HepG2 (cell line): ENCODE data around the gene MED13L. TPM values are rescaled to one million over a fixed set of nuclear protein-coding genes. Genes with fewer than 3 reads are reported as not detected.
A peak's percentile ranks its signal among the peaks of the same experiment; 100 is the strongest.

ENCODE experiments used
- ARNTL ChIP-seq: sonication (generic); formaldehyde crosslinking; IDR thresholded peaks from 2 replicates; pipeline ENCODE4 v1.4.0; 2020; ENCODE audit warnings: mild to moderate bottlenecking, missing genetic modification reagents
- BCL6 ChIP-seq: IDR thresholded peaks from 2 replicates; pipeline ENCODE4 v1.6.1; 2016; ENCODE audit warnings: missing genetic modification reagents, missing compliant biosample characterization
- CCAR2 ChIP-seq: fragments of 200-400 bp; formaldehyde crosslinking; optimal IDR thresholded peaks from 2 replicates; pipeline ENCODE3; 2018; ENCODE audit warnings: low read depth, mild to moderate bottlenecking, low read length, moderate library complexity
- CEBPG ChIP-seq: IDR thresholded peaks from 2 replicates; pipeline ENCODE4 v1.6.1; 2016
- HHEX ChIP-seq: IDR thresholded peaks from 2 replicates; pipeline ENCODE4 v1.6.1; 2016; ENCODE audit warnings: control low read depth
- HNRNPL ChIP-seq: fragments of 200-400 bp; formaldehyde crosslinking; IDR thresholded peaks from 2 replicates; pipeline ENCODE4 v1.6.1; 2017; ENCODE audit warnings: mild to moderate bottlenecking, low read depth, low read length
- KAT2B ChIP-seq: fragments of 150-350 bp; IDR thresholded peaks from 2 replicates; pipeline ENCODE4 v1.6.1; 2014; ENCODE audit warnings: low read depth, low read length, borderline replicate concordance
- KDM1A ChIP-seq: IDR thresholded peaks from 2 replicates; pipeline ENCODE4 v1.6.1; 2016; ENCODE audit warnings: missing compliant biosample characterization
- MIER2 ChIP-seq: IDR thresholded peaks from 2 replicates; pipeline ENCODE4 v1.6.1; 2016; ENCODE audit warnings: missing biosample characterization, missing genetic modification reagents
- MYC ChIP-seq: sonication (generic); formaldehyde crosslinking; IDR thresholded peaks from 2 replicates; pipeline ENCODE4 v1.9.0; 2021; ENCODE audit warnings: missing genetic modification reagents, borderline replicate concordance
- NFIB ChIP-seq: sonication (generic); formaldehyde crosslinking; IDR thresholded peaks from 2 replicates; pipeline ENCODE4 v1.9.0; 2021; ENCODE audit warnings: missing genetic modification reagents, mild to moderate bottlenecking, borderline replicate concordance
- POLR2G ChIP-seq: fragments of 200-400 bp; formaldehyde crosslinking; IDR thresholded peaks from 2 replicates; pipeline ENCODE4 v1.6.1; 2018; ENCODE audit warnings: mild to moderate bottlenecking, low read depth, low read length, moderate library complexity
- SAP130 ChIP-seq: IDR thresholded peaks from 2 replicates; pipeline ENCODE4 v1.6.1; 2016; ENCODE audit warnings: low read depth
- SOX5 ChIP-seq: IDR thresholded peaks from 2 replicates; pipeline ENCODE4 v1.6.1; 2016; ENCODE audit warnings: borderline replicate concordance
- SOX6 ChIP-seq, 2 experiments: fragments of 450-650 bp in 1 of 2; sonication (generic) in 1 of 2; formaldehyde crosslinking in 1 of 2; IDR thresholded peaks; 2 replicates each; pipeline versions ENCODE4 v1.4.0 to v1.6.1; 2017 to 2020; ENCODE audit warnings: antibody characterized with exemption in 1 of 2, mild to moderate bottlenecking in 1 of 2, missing genetic modification reagents in 1 of 2
- SP2 ChIP-seq: sonication (generic); formaldehyde crosslinking; IDR thresholded peaks from 2 replicates; pipeline ENCODE4 v1.5.1; 2020; ENCODE audit warnings: mild to moderate bottlenecking, missing genetic modification reagents
- SPEN ChIP-seq: sonication (generic); formaldehyde crosslinking; IDR thresholded peaks from 2 replicates; pipeline ENCODE4 v1.5.1; 2020; ENCODE audit warnings: low read depth, mild to moderate bottlenecking, missing genetic modification reagents
- ZBTB7B ChIP-seq: sonication (generic); formaldehyde crosslinking; IDR thresholded peaks from 2 replicates; pipeline ENCODE4 v1.4.0; 2020; ENCODE audit warnings: missing genetic modification reagents
- ZFAT ChIP-seq: sonication (generic); formaldehyde crosslinking; conservative IDR thresholded peaks from 2 replicates; pipeline ENCODE4 v1.8.1; 2023; ENCODE audit warnings: missing genetic modification reagents, inconsistent platforms
- ZNF138 ChIP-seq: sonication (generic); formaldehyde crosslinking; IDR thresholded peaks from 2 replicates; pipeline ENCODE4 v1.5.0; 2020; ENCODE audit warnings: mild to moderate bottlenecking, low read depth, missing genetic modification reagents
- ZNF253 ChIP-seq: sonication (generic); formaldehyde crosslinking; IDR thresholded peaks from 2 replicates; pipeline ENCODE4 v1.8.0; 2022; ENCODE audit warnings: mild to moderate bottlenecking, missing genetic modification reagents, borderline replicate concordance
- ZNF263 ChIP-seq: sonication (generic); formaldehyde crosslinking; IDR thresholded peaks from 2 replicates; pipeline ENCODE4 v1.4.0; 2020; ENCODE audit warnings: missing genetic modification reagents
- ZNF317 ChIP-seq: sonication (generic); formaldehyde crosslinking; IDR thresholded peaks from 2 replicates; pipeline ENCODE4 v1.5.0; 2020; ENCODE audit warnings: mild to moderate bottlenecking, missing genetic modification reagents
- ZNF329 ChIP-seq: sonication (generic); formaldehyde crosslinking; IDR thresholded peaks from 2 replicates; pipeline ENCODE4 v1.9.0; 2021; ENCODE audit warnings: low read depth, mild to moderate bottlenecking, missing genetic modification reagents
- ZNF768 ChIP-seq: sonication (generic); formaldehyde crosslinking; IDR thresholded peaks from 2 replicates; pipeline ENCODE4 v1.4.0; 2020; ENCODE audit warnings: missing genetic modification reagents
- polyA plus RNA-seq, 8 experiments: library from polyadenylated mRNA; depleted of rRNA in 3 of 8; stranded (reverse) in 7 of 8; unstranded in 1 of 8; fragments of >200 nt; fragmentation: Illumina TruSeq in 4 of 8; extraction: Trizol in 4 of 8; gene quantifications; 2 replicates each; pipeline versions ENCODE4 v1.2.1 to v1.2.3, GENCODE V29; 2011 to 2016; ENCODE audit warnings: low read depth in 4 of 8, missing spikeins in 1 of 8, mixed read lengths in 1 of 8; ENCODE audit not compliant: insufficient read depth in 1 of 8
- total RNA-seq, 5 experiments: library from RNA; depleted of rRNA; stranded (reverse); fragments of >200 nt; fragmentation: Illumina TruSeq; extraction: Trizol; gene quantifications; 2 replicates each; pipeline ENCODE4 v1.2.3, GENCODE V29; 2016; ENCODE audit warnings: low read depth in 1 of 5
- TF ChIP-seq, protein P1 (sequence below), 2 experiments: sonication (generic) in 1 of 2; formaldehyde crosslinking in 1 of 2; IDR thresholded peaks; 2 replicates each; pipeline versions ENCODE4 v1.4.0 to v1.6.1; 2018 to 2020; ENCODE audit warnings: missing genetic modification reagents in 2 of 2, borderline replicate concordance in 1 of 2, low read depth in 1 of 2, mild to moderate bottlenecking in 1 of 2, missing biosample characterization in 1 of 2
- TF ChIP-seq, protein P2 (sequence below): sonication (generic); formaldehyde crosslinking; IDR thresholded peaks from 2 replicates; pipeline ENCODE4 v1.4.0; 2020; ENCODE audit warnings: missing genetic modification reagents
- TF ChIP-seq, protein P3 (sequence below): sonication (generic); formaldehyde crosslinking; IDR thresholded peaks from 2 replicates; pipeline ENCODE4 v1.4.0; 2020; ENCODE audit warnings: mild to moderate bottlenecking, missing genetic modification reagents

Gene MED13L
- total and polyA plus RNA-seq, 2 of the 13 experiments (the other 11 are each of a cell fraction or from before 2014, with no cell fraction given): 24.8 to 38.9 TPM

DNA sequence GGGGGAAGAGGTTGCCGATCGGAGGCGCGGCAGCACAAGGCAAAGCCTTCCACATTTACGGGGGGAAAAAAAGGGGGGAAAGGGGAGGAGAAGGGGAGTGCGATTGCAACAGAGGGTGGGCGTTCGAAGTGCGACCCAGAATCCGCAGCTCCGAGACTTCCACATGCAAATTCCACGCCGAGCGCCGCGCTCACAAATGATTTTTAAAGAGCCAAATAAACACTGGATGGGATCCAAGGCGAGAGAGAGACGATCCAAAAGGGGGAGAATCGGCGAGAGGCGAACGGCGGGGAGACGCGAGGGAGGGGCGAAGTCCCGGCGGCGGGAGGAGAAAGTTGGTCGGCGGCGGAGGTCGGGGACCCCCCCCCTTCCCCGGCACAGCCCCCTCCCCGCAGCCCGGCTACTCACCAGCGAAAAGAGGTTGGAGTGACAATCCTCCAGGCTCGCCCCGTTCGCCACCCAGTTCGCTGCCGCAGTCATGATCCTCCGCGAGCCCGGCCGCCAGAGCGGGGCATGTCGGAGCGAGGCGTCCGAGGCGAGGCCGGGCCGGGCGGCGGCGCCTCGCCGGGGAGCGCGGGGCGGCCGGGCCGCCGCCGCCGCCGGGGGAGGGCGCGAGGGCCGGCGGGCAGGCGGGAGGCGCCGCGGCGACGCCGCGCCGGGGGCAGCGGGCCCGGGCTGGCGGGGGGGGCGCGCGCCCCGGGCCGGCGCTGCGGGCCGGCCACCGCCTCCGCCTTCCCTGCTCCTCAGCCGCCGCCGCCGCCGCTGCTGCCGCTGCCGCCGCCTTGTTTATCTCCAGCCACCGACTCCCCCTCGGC, 634 bp downstream of the MED13L start (continued):
- TF ChIP-seq ZNF329 (CRISPR knock-in tag) (no peak), SAP130 (CRISPR knock-in tag) (peak; percentile 8), POLR2G (no peak), ZNF138 (CRISPR knock-in tag) (no peak), ZNF263 (CRISPR knock-in tag) (0 out of 2 replicates have a peak, but pooled peaks have one; percentile 40), SP2 (CRISPR knock-in tag) (0 out of 2 replicates have a peak, but pooled peaks have one; percentile 18), ZNF317 (CRISPR knock-in tag) (0 out of 2 replicates have a peak, but pooled peaks have one; percentile 11), MIER2 (CRISPR knock-in tag) (no peak), BCL6 (peak; percentile 74; the same call in 1 of the 2 replicates), SOX6 (IDR thresholded peaks at IDR 0.05) (no peak), SOX6 (CRISPR knock-in tag; IDR thresholded peaks at IDR 0.05) (0 out of 2 replicates have a peak, but pooled peaks have one; percentile 20), CEBPG (no peak), HNRNPL (no peak), CCAR2 (no peak), HHEX (CRISPR knock-in tag) (no peak), NFIB (CRISPR knock-in tag) (no peak), KDM1A (CRISPR knock-in tag) (no peak), KAT2B (no peak), ARNTL (CRISPR knock-in tag) (no peak), ZNF768 (no peak), MYC (CRISPR knock-in tag) (peak; percentile 65; the same call in 1 of the 2 replicates), SOX5 (CRISPR knock-in tag) (no peak), SPEN (CRISPR knock-in tag) (no peak), ZNF253 (CRISPR knock-in tag) (no peak), ZBTB7B (CRISPR knock-in tag) (peak; percentile 81; the same call in 1 of the 2 replicates), ZFAT (CRISPR knock-in tag) (no peak)
- TF ChIP-seq, protein P1, sequence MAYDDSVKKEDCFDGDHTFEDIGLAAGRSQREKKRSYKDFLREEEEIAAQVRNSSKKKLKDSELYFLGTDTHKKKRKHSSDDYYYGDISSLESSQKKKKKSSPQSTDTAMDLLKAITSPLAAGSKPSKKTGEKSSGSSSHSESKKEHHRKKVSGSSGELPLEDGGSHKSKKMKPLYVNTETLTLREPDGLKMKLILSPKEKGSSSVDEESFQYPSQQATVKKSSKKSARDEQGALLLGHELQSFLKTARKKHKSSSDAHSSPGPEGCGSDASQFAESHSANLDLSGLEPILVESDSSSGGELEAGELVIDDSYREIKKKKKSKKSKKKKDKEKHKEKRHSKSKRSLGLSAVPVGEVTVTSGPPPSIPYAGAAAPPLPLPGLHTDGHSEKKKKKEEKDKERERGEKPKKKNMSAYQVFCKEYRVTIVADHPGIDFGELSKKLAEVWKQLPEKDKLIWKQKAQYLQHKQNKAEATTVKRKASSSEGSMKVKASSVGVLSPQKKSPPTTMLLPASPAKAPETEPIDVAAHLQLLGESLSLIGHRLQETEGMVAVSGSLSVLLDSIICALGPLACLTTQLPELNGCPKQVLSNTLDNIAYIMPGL (CRISPR knock-in tag; IDR thresholded peaks at IDR 0.05; ENCODE audit: borderline replicate concordance in 1 of 2, low read depth in 1 of 2): peak; percentile 20 to 37; a peak in 1 of 4 replicates
- TF ChIP-seq, protein P2, sequence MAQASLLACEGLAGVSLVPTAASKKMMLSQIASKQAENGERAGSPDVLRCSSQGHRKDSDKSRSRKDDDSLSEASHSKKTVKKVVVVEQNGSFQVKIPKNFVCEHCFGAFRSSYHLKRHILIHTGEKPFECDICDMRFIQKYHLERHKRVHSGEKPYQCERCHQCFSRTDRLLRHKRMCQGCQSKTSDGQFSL (CRISPR knock-in tag): peak; percentile 70
- TF ChIP-seq, protein P3, sequence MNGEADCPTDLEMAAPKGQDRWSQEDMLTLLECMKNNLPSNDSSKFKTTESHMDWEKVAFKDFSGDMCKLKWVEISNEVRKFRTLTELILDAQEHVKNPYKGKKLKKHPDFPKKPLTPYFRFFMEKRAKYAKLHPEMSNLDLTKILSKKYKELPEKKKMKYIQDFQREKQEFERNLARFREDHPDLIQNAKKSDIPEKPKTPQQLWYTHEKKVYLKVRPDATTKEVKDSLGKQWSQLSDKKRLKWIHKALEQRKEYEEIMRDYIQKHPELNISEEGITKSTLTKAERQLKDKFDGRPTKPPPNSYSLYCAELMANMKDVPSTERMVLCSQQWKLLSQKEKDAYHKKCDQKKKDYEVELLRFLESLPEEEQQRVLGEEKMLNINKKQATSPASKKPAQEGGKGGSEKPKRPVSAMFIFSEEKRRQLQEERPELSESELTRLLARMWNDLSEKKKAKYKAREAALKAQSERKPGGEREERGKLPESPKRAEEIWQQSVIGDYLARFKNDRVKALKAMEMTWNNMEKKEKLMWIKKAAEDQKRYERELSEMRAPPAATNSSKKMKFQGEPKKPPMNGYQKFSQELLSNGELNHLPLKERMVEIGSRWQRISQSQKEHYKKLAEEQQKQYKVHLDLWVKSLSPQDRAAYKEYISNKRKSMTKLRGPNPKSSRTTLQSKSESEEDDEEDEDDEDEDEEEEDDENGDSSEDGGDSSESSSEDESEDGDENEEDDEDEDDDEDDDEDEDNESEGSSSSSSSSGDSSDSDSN (CRISPR knock-in tag): peak; percentile 69
